A549 (cell line): ENCODE results near the gene KCNAB2.

Source experiments
- CBX8 ChIP-seq: fragments of 200-600 bp; sonication (generic); IDR thresholded peaks from 2 replicates; pipeline ENCODE4 v1.6.1; 2016
- CHD4 ChIP-seq: fragments of 200-600 bp; sonication (generic); IDR thresholded peaks from 2 replicates; pipeline ENCODE4 v1.6.1; 2016; ENCODE audit warnings: antibody characterized with exemption, mild to moderate bottlenecking, borderline replicate concordance
- EP300 ChIP-seq, 2 experiments: fragments of >200 bp; sonication (Bioruptor Twin); formaldehyde crosslinking; IDR thresholded peaks; 2 replicates in 1 of 2; 3 replicates in 1 of 2; pipeline ENCODE4 v1.6.1; 2016 to 2017
- ESRRA ChIP-seq: fragments of 150-350 bp; IDR thresholded peaks from 2 replicates; pipeline ENCODE4 v1.6.1; 2014; ENCODE audit warnings: mild to moderate bottlenecking, low read length, borderline replicate concordance
- MAFK ChIP-seq: fragments of 450-650 bp; IDR thresholded peaks from 2 replicates; pipeline ENCODE4 v1.6.1; 2014; ENCODE audit not compliant: partially characterized antibody
- MAZ ChIP-seq: fragments of 150-350 bp; IDR thresholded peaks from 2 replicates; pipeline ENCODE4 v1.6.1; 2014; ENCODE audit warnings: antibody characterized with exemption, low read depth, low read length, borderline replicate concordance
- NFE2L2 ChIP-seq: fragments of 150-350 bp; conservative IDR thresholded peaks from 2 replicates; pipeline ENCODE4 v1.6.1; 2014; ENCODE audit warnings: low read length
- POLR2A ChIP-seq: IDR thresholded peaks from 2 replicates; pipeline ENCODE4 v1.6.1; 2012; ENCODE audit warnings: mild to moderate bottlenecking, low read length
- POLR2AphosphoS2 ChIP-seq: conservative IDR thresholded peaks from 2 replicates; pipeline ENCODE4 v1.6.1; 2012; ENCODE audit warnings: low read length, improper control_type of control experiment, inconsistent platforms
- RAD21 ChIP-seq, 2 experiments: fragments of >200 bp in 1 of 2; sonication (Bioruptor Twin) in 1 of 2; formaldehyde crosslinking in 1 of 2; IDR thresholded peaks in 1 of 2; conservative IDR thresholded peaks in 1 of 2; 2 replicates in 1 of 2; 3 replicates in 1 of 2; pipeline ENCODE4 v1.6.1; 2012 to 2018; ENCODE audit warnings: inconsistent platforms in 1 of 2
- TF ChIP-seq, protein P1 (sequence below): fragments of >200 bp; sonication (Bioruptor Twin); formaldehyde crosslinking; IDR thresholded peaks from 3 replicates; pipeline ENCODE4 v1.5.1; 2016
- TF ChIP-seq, protein P2 (sequence below): IDR thresholded peaks from 2 replicates; pipeline ENCODE4 v1.6.1; 2012
- TF ChIP-seq, protein P3 (sequence below): fragments of 150-350 bp; IDR thresholded peaks from 2 replicates; pipeline ENCODE4 v1.6.1; 2014; ENCODE audit warnings: low read depth, mild to moderate bottlenecking, low read length

DNA sequence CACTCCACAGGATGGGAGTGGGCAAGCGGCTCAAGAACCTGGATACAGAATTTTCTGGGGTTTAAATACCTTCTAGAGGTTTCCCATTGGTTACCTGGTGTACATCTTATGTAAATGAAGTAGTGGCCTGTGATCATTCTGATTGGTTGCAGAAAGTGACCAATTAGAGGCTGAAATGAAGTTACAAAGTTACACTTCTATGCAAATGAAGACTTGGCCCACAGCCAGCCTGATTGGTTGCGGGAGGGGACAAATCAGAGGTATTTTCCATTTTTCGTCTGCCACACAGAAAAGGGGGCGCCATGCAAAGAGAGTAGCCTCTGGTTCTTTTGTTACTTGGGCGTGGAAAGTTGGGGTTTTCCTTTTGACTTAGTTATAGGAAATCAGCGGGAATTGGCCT lies 8.9 kb downstream of the KCNAB2 start:
- no peak for TF ChIP-seq CBX8
- no peak for TF ChIP-seq RAD21 (conservative IDR thresholded peaks at IDR 0.05 in 1 of 2, IDR thresholded peaks at IDR 0.05 in 1 of 2)
- TF ChIP-seq, protein P1, sequence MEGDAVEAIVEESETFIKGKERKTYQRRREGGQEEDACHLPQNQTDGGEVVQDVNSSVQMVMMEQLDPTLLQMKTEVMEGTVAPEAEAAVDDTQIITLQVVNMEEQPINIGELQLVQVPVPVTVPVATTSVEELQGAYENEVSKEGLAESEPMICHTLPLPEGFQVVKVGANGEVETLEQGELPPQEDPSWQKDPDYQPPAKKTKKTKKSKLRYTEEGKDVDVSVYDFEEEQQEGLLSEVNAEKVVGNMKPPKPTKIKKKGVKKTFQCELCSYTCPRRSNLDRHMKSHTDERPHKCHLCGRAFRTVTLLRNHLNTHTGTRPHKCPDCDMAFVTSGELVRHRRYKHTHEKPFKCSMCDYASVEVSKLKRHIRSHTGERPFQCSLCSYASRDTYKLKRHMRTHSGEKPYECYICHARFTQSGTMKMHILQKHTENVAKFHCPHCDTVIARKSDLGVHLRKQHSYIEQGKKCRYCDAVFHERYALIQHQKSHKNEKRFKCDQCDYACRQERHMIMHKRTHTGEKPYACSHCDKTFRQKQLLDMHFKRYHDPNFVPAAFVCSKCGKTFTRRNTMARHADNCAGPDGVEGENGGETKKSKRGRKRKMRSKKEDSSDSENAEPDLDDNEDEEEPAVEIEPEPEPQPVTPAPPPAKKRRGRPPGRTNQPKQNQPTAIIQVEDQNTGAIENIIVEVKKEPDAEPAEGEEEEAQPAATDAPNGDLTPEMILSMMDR = no peak
- no peak for TF ChIP-seq POLR2A
- TF ChIP-seq POLR2AphosphoS2 = no peak
- TF ChIP-seq, protein P2, sequence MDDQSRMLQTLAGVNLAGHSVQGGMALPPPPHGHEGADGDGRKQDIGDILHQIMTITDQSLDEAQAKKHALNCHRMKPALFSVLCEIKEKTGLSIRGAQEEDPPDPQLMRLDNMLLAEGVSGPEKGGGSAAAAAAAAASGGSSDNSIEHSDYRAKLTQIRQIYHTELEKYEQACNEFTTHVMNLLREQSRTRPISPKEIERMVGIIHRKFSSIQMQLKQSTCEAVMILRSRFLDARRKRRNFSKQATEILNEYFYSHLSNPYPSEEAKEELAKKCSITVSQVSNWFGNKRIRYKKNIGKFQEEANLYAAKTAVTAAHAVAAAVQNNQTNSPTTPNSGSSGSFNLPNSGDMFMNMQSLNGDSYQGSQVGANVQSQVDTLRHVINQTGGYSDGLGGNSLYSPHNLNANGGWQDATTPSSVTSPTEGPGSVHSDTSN = no peak
- TF ChIP-seq EP300 (IDR thresholded peaks at IDR 0.05) = no peak
- no peak for TF ChIP-seq MAFK
- no peak for TF ChIP-seq CHD4
- no peak for TF ChIP-seq MAZ
- no peak for TF ChIP-seq ESRRA
- TF ChIP-seq, protein P3, sequence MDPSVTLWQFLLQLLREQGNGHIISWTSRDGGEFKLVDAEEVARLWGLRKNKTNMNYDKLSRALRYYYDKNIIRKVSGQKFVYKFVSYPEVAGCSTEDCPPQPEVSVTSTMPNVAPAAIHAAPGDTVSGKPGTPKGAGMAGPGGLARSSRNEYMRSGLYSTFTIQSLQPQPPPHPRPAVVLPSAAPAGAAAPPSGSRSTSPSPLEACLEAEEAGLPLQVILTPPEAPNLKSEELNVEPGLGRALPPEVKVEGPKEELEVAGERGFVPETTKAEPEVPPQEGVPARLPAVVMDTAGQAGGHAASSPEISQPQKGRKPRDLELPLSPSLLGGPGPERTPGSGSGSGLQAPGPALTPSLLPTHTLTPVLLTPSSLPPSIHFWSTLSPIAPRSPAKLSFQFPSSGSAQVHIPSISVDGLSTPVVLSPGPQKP = no peak
- TF ChIP-seq NFE2L2 = no peak
